GM19397 (cell line): ENCODE measurements around the gene FBXW10.
A peak's percentile ranks its signal among the peaks of the same experiment; 100 is the strongest.
"Not testable (repeated sequence)": the region's sequence is repeated elsewhere in the genome, so short reads cannot be mapped to it uniquely, and the experiment has no call there.

Source experiments
- ATAC-seq: cut with Tn5 transposase; IDR thresholded peaks from one replicate; pipeline ENCODE4 v1.9.1; 2021; ENCODE audit warnings: mild to moderate bottlenecking, moderate library complexity; ENCODE audit not compliant: unreplicated experiment

Gene FBXW10

DNA sequence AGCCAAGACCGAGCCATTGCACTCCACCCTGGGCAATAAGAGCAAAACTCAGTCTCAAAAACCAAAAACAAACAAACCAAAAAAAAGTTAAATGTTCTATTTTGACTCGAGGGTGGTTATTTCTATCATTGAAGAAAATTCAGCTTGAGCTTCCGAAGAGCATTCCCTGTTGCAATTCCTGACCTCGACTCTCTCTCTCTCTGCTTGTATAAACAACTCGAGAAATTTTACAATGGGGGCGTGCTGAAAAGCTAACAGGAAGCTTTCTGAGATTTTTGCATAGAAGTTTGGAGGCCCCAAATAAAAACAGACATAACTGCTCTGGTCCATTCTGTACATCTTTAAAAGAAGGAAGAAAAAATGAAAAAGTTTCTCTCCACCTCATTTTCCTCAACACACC lies 3.6 kb downstream of the FBXW10 start:
- not testable (repeated sequence) for ATAC-seq

DNA sequence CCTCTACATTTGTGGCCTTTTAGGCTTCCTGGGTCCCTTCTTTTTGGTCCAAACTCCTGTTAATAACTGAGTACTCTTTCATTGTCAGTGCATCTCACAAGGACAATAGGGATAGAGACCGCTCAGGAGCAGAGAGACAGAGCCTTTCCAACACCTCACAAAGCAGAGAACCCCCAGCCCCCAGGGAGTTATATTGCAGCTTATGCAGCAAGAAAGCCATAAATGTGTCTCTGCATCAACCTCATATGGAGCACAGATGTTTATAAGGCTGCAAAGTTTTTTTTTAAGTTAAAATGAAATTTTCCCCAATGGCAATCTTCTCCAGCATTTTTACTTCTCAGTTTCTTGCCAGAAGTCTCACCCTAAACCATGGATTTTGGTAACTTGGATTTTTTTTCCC lies 6.4 kb downstream of the FBXW10 start:
- ATAC-seq = not testable (repeated sequence)

DNA sequence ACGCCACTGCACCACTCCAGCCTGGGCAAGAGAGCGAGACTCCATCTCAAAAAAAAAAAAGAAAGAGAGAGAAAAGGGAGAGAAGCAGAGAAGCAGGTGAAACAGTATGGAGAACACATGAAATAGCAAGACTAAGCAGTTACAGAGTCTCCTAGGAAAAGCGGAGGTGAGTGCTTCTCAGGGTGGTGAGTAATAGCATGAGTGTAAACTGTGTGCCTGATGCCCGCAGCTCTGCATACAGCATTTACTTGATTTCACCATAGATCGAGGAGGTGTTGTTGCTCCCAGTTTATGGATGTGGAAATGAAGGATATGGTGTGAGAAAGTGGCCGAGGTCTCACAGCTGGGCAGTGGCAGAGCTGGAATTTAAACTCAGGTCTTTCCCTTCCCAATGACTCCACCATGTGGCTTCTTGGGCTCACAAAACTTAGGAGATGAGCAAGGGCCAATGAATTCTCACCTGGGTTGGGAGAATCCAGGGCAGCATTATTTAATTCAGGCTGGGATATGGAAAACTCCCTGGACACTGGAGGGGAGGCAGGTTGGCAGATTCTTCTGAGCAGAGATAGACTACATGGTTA lies 10.1 kb downstream of the FBXW10 start:
- not testable (repeated sequence) for ATAC-seq

DNA sequence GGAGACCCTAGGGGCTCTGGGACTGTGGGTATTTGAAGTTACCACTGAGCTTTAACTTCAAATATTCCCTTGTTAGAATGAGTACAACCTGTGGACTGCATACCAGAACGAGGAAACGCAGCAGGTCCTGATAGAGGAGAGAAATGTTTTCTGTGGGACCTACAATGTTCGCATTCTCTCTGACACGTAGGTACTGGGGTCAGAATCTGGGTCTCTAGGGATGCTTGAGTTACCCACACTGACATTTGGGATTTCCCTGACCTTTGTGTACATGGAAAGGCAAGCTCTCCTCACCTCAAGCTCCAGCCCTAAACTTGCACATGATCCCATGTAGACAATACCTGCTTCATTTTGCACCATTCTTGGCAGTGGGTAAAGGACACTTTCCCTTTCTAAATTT lies 12.1 kb downstream of the FBXW10 start:
- not testable (repeated sequence) for ATAC-seq

DNA sequence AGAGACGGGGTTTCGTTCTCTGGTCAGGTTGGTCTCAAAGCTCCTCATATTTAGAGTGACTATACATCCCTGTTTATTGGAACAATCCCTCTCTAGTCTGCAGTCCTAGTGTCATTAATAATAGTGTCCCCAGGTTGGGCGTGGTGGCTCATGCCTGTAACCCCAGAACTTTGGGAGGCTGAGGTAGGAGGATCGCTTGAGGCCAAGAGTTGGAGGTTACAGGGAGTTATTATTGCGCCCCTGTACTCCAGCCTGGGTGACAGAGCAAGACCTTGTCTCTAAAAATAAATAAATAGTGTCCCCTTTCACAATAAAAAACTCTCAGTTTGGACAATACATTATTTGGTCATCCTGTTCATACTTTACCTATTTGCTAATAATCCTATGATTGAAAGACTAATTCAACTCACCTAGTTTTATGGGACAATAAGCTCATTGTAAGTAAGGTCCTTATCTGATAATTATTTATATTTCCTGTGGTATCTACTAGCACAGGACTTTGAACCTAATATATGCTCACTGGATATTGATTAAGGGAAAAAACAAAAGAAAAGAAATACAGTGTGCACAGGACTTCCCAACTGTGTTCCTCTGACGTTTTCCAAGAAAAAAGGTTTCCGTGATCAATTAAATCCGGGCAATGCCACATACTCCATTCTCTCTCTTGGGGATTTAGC lies 13.7 kb downstream of the FBXW10 start:
- ATAC-seq = not testable (repeated sequence)

DNA sequence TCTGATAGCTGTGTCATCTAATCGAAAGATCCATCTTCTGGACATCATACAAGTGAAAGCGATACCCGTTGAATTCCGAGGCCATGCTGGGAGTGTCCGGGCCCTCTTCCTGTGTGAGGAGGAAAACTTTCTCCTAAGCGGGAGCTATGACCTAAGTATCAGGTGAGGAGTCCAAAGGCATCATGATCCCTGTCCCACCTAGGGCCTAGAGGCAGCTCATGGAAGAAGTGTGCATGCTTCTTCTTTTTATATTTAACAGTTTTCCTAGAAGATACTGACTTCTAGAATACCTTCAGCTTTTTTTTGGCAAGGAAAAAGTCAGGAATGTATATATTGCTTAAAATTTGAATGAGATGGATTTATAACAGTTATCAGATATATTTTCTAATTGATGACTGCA lies 14.5 kb downstream of the FBXW10 start:
- ATAC-seq = not testable (repeated sequence)

DNA sequence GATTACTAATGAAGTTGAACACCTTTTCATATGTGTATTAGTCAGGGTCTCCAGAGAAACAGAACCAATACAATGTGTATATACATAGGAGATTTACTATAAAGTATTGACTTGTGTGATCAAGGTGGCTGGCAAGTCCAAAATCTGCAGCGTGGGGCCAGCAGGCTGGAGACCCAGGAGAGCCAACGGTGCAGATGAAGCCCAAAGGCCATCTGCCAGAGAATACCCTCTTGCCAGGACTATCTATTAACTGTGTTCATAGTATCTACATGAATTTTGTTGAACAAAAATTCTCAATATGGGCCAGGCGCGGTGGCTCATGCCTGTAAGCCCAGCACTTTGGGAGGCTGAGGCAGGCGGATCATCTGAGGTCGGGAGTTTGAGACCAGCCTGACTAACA lies 16.4 kb downstream of the FBXW10 start:
- ATAC-seq = not testable (repeated sequence)

DNA sequence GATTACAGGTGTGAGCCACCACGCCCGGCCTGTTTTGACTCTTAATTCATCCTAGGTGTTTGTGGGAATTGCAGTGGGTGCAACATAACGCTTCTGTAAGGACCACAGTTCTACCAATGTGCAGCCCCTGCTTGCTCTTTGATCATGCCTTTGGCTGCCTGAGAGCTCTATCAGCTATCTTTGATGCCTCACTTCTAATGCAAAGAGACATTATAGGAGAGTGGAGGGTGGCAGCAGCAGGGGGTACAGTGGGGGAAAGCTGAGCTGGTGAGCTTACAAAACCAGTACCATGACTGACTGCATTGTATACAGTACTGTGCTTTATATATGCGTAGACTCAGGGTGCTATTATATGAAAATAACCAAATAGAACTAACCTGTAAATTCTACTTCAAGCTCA lies 26.7 kb downstream of the FBXW10 start:
- ATAC-seq = not testable (repeated sequence)

DNA sequence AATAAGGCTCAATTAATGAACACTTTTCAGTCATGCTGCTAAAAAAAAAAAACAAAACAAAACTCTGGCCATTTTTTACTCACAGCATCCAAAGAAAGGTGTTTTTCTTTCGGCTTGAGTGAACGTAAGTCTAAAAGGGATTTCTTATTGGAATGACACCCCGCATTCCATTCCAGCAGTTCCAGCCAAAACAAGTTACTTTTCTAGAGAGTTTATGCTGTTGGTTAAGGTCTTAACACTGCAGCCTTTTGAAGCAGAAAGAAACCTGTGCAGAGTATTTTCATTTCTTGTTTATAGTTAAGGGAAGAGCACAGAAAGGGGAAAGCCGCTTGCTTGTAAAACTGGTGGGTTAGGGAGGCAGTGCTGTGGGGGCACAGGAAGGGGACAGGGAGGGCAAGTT lies 27.2 kb downstream of the FBXW10 start:
- not testable (repeated sequence) for ATAC-seq

DNA sequence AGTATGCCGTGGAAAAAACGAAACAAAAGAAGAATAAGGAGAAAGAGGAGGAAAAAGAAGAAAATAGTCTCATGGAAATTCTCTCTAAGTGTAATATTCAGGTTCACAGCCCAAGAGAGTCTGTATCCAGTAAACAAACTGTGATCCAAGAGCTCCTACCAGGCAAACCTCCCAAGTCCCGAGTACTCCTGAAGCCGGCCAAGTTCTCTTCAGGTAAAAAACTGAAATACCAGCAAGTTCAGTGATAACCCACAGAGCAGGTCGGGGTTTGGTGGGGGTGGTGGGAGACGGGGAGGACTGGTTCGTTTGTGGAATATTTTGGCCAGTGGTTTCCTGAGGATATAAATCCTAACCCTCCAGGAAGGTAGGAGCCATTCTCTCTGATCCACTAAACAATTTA lies 28.6 kb downstream of the FBXW10 start:
- no peak for ATAC-seq

DNA sequence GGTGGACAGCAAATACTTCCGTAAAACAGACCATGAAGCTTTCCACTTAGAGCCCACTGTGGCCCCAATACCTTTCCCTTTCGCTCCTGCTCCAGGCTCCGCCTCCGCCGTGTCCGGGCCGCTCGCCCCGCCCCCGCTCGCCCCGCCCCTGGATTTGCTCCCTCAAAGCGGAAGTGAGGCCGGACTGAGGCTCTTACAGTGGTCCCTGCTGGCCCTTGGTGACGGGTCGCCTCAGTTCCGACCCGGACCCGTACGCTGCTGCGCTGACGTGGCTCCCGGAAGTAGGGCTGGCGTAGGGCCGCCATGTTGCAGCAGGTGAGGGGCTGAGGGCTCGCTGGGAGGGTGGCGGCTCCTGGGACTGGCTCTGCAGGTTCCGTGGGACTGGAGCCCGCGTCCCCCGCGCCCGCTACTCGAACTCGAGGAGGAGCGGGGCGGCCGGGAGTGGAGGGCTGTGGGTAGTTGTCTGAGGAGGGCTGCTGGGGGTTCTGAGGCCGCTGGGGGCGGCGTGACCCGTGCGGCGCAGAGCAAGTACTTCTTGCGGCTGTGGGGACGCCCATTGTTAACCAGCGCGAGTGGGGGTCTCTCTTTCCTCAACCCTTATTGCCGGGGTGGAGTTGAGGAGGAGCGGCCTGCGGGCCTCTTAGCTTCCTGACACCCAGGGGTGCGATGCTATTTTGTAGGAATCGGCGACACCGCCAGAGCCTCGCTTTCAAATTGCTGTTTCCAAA lies 37.3 kb downstream of the FBXW10 start, which contains the start of gene TVP23B:
Gene TVP23B, plus strand, starts transcription at position 193 of the 728 bp plus-strand sequence. Its CDS starts 111 bp downstream, at position 304.
- peak; percentile 99 for ATAC-seq

DNA sequence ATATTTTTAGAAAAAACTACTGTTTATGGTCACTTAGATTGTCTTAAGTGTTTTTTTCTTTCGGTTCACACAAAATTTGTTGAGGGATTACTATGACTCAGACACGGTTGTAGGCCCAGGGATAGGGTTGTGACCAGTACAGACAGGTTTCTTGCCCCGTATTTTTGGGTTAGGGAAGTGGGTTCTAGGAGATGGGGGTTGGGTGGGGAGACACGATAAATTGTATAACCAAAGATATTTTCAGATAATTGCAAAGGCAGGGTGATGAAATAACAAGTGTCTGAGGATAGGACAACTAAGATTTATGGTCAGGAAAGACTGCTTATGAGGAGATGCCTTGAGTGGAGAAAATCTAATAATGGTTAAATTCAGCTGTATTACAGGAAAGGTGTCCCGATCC lies 38.0 kb downstream of the FBXW10 start:
- not testable (repeated sequence) for ATAC-seq

DNA sequence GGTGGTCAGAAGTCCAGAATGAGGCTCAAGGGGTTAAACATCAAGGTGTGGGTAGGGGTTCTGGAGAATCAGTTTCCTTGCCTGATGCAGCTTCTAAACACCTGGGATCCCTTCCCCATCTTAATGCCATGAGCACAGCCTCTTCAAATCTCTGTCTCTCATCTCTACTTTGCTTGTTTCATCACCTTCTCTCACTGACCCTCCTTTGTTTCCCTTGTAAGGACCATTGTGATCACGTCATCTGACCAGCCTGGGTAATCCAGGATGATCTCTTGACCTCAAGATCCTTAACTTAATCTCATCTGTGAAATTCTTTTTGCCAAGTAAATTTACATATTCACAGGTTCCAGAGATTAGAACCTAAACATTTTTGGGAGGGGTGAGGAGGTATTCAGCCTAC lies 42.1 kb downstream of the FBXW10 start:
- ATAC-seq = not testable (repeated sequence)

DNA sequence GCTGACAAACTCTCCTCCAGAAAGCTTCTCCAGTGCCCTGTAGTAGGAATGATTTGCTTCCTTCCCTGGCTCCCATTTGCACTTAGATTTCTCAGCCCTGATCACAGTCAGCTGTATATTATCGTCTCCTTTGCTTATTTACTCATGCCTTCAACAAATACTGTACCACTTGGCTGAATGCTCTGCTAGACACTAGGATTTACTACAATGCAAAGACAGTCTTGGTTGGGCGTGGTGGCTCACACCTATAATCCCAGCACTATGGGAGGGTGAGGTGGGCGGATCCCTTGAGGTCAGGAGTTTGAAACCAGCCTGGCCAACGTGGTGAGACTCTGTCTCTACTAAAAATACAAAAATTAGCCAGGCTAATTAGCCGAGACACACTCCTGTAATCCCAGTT lies 43.0 kb downstream of the FBXW10 start:
- not testable (repeated sequence) for ATAC-seq

DNA sequence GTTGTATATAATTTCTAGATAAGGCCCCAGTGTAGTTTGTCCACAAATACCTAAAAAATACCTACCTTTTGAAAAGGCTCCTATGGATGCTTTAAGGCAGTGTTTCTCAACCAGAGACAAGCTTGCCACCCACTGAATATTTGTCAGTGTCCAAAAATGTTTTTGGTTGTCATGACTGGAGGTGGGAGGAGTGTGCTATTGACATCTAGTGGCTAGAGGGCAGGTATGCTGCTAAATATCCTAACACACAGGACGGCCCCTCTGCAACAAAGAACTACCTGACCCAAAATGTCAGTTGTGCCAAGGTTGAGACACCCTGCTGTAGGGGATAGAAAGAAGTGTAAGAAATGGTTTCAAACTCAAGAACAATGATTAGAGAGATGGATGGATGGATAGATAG lies 47.5 kb downstream of the FBXW10 start:
- not testable (repeated sequence) for ATAC-seq

DNA sequence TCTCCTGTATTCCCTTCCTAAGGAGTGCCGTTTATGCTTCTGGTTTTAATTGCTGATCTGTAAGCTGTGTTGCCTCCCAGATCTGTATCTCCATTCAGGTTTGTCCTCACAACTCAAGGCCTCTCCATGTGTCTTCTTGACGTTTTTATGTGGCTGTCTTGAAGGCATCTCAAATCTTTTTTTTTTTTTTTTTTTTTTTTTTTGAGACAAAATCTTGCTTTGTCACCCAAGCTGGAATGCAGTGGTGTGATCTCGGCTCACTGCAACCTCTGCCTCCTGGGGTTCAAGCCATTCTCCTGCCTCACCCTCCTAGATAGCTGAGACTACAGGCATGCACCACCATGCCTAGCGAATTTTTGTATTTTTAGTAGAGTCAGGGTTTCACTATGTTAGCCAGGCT lies 51.0 kb downstream of the FBXW10 start:
- ATAC-seq = not testable (repeated sequence)

DNA sequence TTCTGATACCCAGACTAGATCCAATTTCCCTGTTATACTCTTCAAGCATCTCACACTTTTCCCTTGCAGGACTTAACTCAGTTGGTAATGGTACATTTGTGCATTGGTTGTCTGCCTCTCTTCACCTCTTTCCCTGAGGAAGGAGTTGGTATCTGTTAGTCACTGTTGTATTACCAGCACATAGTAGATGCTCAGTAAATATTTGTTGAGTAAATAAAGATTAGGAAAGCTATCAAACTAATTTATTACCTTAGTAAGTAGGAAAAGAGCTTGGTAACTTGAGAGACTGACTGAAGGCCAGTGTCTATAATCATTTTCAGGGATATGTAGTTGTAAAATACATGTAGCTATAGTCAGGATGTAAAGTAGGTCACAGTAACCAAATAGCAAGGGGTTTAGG lies 53.0 kb downstream of the FBXW10 start:
- not testable (repeated sequence) for ATAC-seq

DNA sequence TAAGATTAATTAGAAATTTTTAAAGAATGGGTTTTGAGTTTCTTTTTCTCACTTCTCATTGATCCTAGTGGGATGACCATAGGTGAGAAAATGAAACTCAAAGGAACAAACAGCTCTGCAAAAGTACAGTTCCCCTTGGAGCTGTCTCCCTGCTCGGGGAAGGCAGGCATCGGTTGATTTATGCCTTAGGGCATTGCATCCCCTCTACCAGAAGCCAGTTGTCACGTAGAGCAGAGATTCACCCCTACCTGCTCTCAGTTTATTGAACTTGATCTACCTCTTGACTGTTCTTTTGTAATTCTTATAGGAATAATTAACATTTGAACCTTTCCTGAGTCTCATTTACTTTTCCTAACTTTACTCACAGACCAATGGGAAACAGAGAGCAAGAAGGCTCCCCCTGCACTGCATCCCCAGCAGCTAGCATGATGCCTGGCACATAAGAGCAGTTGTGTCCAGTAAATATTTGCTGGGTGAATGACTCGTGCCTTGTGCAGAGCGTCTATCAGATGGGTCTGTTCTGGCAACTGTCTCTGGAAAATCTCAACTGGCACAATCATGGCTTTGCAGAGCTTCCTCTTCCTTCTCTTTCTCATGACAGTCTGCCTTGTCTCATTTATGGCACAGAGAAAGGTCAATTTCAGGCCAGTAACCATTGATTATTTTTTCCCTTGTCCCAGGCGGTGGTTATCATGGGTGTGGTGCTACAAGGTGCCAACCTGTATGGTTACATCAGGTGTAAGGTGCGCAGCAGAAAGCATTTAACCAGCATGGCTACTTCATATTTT lies 59.8 kb downstream of the FBXW10 start:
- ATAC-seq = not testable (repeated sequence)

DNA sequence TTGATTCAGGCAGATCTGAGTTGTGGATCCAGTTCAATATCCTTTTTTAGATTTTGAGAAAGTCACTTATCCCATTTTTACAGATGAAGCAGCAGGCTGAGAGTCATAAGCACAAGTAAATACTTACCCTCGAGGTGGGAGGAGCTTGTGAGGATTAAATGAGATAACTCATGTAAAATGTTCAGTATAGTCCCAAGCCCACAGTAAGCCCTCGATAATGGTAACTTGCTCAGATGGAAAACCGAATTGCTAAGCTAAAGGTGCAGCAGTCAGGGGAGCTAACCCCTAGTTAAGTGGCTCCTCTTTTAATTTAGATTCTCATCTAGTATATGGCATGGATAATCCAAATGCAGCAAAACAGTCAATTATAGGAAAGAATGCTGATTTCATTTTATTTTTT lies 72.1 kb downstream of the FBXW10 start:
- ATAC-seq = not testable (repeated sequence)

DNA sequence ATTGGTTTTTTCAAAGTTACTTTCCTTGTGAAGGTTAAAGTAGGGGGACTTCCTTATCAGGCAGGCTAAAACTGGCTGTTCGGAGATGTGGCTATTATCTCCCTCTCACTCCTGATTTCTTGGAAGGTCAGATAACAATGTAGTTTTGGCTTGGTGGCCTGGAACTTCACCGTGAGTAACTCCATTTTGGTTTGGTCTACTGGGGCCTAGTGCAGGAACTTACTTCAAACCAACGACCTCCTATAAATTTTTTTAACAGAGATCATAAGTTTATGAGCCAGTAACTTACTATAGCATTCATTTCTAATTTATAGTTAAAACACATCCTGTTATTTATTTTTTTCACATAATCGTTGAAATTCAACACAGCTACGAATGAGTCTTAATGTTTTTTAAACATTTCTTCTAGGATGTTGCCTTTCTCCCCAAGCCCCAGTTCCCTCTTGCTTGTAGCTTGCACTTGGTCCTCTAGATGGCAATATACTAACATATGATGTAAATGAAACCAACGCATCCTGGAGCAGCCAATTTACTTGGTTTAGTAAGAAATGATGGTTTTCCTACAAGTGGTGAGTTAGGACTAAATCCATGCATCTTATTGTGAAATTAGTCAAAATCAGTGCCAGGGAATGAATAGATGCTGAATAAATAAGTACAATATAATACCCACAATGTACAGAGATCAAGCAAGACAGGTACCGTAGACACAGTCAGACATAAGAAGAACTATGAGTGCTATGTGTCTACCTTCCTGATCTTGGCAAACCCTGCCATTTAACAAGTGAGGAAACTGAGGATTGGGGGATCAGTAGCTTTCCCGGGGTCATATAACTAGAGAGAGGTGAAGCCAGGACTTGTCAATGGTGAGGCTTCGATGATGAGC lies 72.9 kb downstream of the FBXW10 start:
- not testable (repeated sequence) for ATAC-seq
